Vagina (tissue), 2 donors: ENCODE data around the gene TOB1. TPM values are rescaled to one million over a fixed set of nuclear protein-coding genes. Genes with fewer than 3 reads are reported as not detected.
"Not testable (repeated sequence)": the region's sequence is repeated elsewhere in the genome, so short reads cannot be mapped to it uniquely, and the experiment has no call there.

ENCODE experiments used
- DNase-seq, 2 donors: peaks; one replicate each; pipeline ENCODE4 v3.0.0-alpha.2; 2017; ENCODE audit errors: extremely low spot score in 2 of 2
- H3K27ac ChIP-seq: fragments of 200-600 bp; sonication (generic); one replicate; pipeline ENCODE4 v1.5.1; 2019
- H3K27me3 ChIP-seq: fragments of 200-600 bp; sonication (generic); one replicate; pipeline ENCODE4 v1.5.1; 2019
- H3K36me3 ChIP-seq, 2 donors: fragments of 200-600 bp; sonication (generic); one replicate each; pipeline ENCODE4 v1.5.1; 2017 to 2019
- H3K4me1 ChIP-seq: fragments of 200-600 bp; sonication (generic); one replicate; pipeline ENCODE4 v1.5.1; 2019
- H3K4me3 ChIP-seq, 2 donors: fragments of 200-600 bp; sonication (generic); 1 replicate in 1 of 2; 2 replicates in 1 of 2; pipeline ENCODE4 v1.5.1; 2016 to 2019
- H3K9me3 ChIP-seq: fragments of 200-600 bp; sonication (generic); one replicate; pipeline ENCODE4 v1.5.1; 2019
- POLR2A ChIP-seq, 2 donors: fragments of 450-650 bp; IDR thresholded peaks; one replicate each; pipeline ENCODE4 v1.6.1; 2017; ENCODE audit warnings: antibody characterized with exemption in 2 of 2, mild to moderate bottlenecking in 2 of 2, moderate library complexity in 2 of 2
- POLR2AphosphoS5 ChIP-seq, 2 donors: sonication (generic); formaldehyde crosslinking; IDR thresholded peaks; one replicate each; pipeline ENCODE4 v1.9.0; 2017; ENCODE audit warnings: antibody characterized with exemption in 2 of 2, mild to moderate bottlenecking in 2 of 2, low read depth in 1 of 2; ENCODE audit not compliant: insufficient read depth in 1 of 2
- intact Hi-C: fragments of 100-400 bp; cut with DNase I; formaldehyde crosslinking; loops from one replicate; pipeline ENCODE4 v1.15.1; 2023
- total RNA-seq: library from RNA; depleted of rRNA; stranded (reverse); fragments of >200 nt; gene quantifications from one replicate; pipeline ENCODE4 v1.2.3, GENCODE V29; 2016
- TF ChIP-seq, protein P1 (sequence below), 3 experiments: fragments of 450-650 bp in 2 of 3; fragments of 200-600 bp in 1 of 3; sonication (generic) in 1 of 3; IDR thresholded peaks; one replicate each; pipeline ENCODE4 v1.5.1; 2017 to 2019; ENCODE audit warnings: antibody characterized with exemption in 3 of 3, mild to moderate bottlenecking in 2 of 3, moderate library complexity in 2 of 3

The TOB1 gene
- total RNA-seq, 1 donor from 2014 or later: 74.4 TPM

- intact Hi-C loops: loop anchor here (5.0 kb wide), 1 partner anchor 33 kb away; the partner anchor contains the start of gene TOB1
- no peaks in the 10 kb centered on the region for H3K36me3 ChIP-seq
- H3K27ac ChIP-seq: no peak overlapping the region
- H3K27me3 ChIP-seq: no peaks in the 10 kb centered on the region
- DNase-seq: no peak
- peaks cover 32% of the 10 kb centered on the region for H3K4me1 ChIP-seq
- H3K4me3 ChIP-seq: no peak overlapping the region
- no peak for TF ChIP-seq POLR2A (IDR thresholded peaks at IDR 0.05)
- TF ChIP-seq, protein P1, sequence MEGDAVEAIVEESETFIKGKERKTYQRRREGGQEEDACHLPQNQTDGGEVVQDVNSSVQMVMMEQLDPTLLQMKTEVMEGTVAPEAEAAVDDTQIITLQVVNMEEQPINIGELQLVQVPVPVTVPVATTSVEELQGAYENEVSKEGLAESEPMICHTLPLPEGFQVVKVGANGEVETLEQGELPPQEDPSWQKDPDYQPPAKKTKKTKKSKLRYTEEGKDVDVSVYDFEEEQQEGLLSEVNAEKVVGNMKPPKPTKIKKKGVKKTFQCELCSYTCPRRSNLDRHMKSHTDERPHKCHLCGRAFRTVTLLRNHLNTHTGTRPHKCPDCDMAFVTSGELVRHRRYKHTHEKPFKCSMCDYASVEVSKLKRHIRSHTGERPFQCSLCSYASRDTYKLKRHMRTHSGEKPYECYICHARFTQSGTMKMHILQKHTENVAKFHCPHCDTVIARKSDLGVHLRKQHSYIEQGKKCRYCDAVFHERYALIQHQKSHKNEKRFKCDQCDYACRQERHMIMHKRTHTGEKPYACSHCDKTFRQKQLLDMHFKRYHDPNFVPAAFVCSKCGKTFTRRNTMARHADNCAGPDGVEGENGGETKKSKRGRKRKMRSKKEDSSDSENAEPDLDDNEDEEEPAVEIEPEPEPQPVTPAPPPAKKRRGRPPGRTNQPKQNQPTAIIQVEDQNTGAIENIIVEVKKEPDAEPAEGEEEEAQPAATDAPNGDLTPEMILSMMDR (IDR thresholded peaks at IDR 0.05): no peak
- TF ChIP-seq POLR2AphosphoS5 (IDR thresholded peaks at IDR 0.05; ENCODE audit: insufficient read depth in 1 of 2, low read depth in 1 of 2): no peak
- no peaks in the 10 kb centered on the region for H3K9me3 ChIP-seq
Observed at GRCh38 chr17:50900383-50900892, 34.3 kb upstream of the TOB1 start.

DNA sequence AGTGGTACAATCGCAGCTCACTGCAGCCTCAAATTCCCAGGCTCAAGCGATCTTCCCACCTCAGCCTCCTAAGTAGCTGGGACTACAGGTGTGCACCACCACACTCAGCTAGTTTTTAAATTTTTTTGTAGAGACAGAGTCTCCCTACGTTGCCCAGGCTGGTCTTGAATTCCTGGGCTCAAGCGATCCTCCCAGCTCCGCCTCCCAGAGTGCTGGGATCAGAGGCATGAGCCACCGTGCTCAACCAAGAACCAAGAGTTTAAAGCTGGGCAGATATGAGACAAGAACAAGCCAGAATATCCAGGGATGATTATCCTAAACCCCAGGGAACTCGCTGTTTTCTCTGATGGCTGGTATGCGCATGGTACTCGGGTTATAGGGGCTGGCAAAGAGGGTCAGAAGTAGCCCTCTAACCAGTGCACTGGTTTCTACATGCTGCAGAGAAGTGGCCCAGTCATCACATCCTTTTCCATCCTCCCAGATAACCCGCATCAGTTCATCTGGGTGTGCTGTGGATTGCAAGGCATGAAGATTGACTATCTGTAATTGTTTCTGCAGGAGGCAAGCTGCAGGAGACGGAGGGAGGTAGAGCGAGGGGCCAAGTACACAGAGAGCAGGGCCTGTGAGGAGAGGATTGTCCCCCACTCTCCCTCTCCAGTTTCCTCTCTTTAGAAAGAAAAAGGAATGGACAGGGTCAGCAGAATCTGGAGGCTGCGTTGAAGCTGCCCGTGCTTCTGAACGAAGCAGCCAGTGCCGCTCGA lies 33.6 kb upstream of the TOB1 start:
- Histone ChIP-seq H3K4me3 (no peak overlapping the region), H3K9me3 (no peaks in the 10 kb centered on the region), H3K27me3 (no peaks in the 10 kb centered on the region), H3K36me3 (no peaks in the 10 kb centered on the region), H3K4me1 (peaks cover 25% of the 10 kb centered on the region), H3K27ac (no peak overlapping the region)
- intact Hi-C loops: loop anchor here (5.0 kb wide), 1 partner anchor 32 kb away; the partner anchor contains the start of gene TOB1
- no peak for DNase-seq
- TF ChIP-seq POLR2AphosphoS5 (IDR thresholded peaks at IDR 0.05; ENCODE audit: insufficient read depth in 1 of 2, low read depth in 1 of 2) (no peak), POLR2A (IDR thresholded peaks at IDR 0.05) (no peak)
- TF ChIP-seq, protein P1 (IDR thresholded peaks at IDR 0.05): no peak

- intact Hi-C loops: no loop called here
- H3K27ac ChIP-seq: no peak overlapping the region
Observed at GRCh38 chr17:50899005-50899460, 32.9 kb upstream of the TOB1 start.

GRCh38 chr17:50898369-50899004 lies 32.3 kb upstream of the TOB1 start:
- TF ChIP-seq POLR2AphosphoS5 (IDR thresholded peaks at IDR 0.05; ENCODE audit: insufficient read depth in 1 of 2, low read depth in 1 of 2): no peak
- TF ChIP-seq, protein P1 (IDR thresholded peaks at IDR 0.05): no peak
- Histone ChIP-seq H3K27me3 (no peaks in the 10 kb centered on the region), H3K4me3 (no peak overlapping the region), H3K27ac (no peak overlapping the region), H3K9me3 (no peaks in the 10 kb centered on the region), H3K36me3 (no peaks in the 10 kb centered on the region), H3K4me1 (peaks cover 12% of the 10 kb centered on the region)
- intact Hi-C loops: no loop called here
- no peak for DNase-seq

More at GRCh38 chr17:50899005-50899460, 32.9 kb upstream of the TOB1 start:
- no peak overlapping the region for H3K4me3 ChIP-seq
- H3K27me3 ChIP-seq: no peaks in the 10 kb centered on the region
- H3K4me1 ChIP-seq: peaks cover 18% of the 10 kb centered on the region
- no peaks in the 10 kb centered on the region for H3K36me3 ChIP-seq
- no peak for TF ChIP-seq POLR2AphosphoS5 (IDR thresholded peaks at IDR 0.05; ENCODE audit: insufficient read depth in 1 of 2, low read depth in 1 of 2)
- TF ChIP-seq POLR2A (IDR thresholded peaks at IDR 0.05): no peak
- TF ChIP-seq, protein P1 (IDR thresholded peaks at IDR 0.05): no peak
- no peaks in the 10 kb centered on the region for H3K9me3 ChIP-seq
- no peak for DNase-seq

DNA sequence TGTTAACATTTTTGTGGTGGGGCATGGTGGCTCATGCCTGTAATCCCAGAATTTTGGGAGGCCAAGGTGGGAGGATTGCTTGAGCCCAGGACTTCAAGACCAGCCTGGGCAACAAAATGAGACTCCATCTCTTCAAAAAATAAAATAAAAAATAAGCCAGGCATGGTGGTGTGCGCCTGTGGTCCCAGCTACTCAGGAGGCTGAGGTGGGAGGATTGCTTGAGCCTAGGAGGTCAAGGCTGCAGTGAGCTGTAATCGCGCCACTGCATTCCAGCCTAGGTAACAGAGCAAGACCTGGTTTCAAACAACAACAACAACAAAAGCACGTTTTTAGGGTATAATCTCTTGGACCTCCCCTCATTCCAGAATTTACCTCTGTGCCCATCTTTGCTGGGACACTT lies 28.4 kb upstream of the TOB1 start:
- H3K4me3 ChIP-seq, H3K9me3 ChIP-seq, H3K36me3 ChIP-seq, H3K27ac ChIP-seq, H3K27me3 ChIP-seq, intact Hi-C loops, DNase-seq, H3K4me1 ChIP-seq: not testable (repeated sequence)
